Brain microvascular endothelial cell (primary cell): ENCODE measurements around the gene LRBA.

Source experiments
- DNase-seq: peaks from one replicate; pipeline ENCODE4 v3.0.0-alpha.2; 2020
- H3K27ac ChIP-seq: fragments of 250-450 bp; sonication (Bioruptor Pico); 2 replicates; pipeline ENCODE4 v1.5.1; 2020; ENCODE audit warnings: mild to moderate bottlenecking, moderate library complexity
- H3K27me3 ChIP-seq: fragments of 250-450 bp; sonication (Bioruptor Pico); replicated peaks from 2 replicates; pipeline ENCODE4 v1.5.1; 2020; ENCODE audit warnings: mild to moderate bottlenecking
- H3K36me3 ChIP-seq: fragments of 250-450 bp; sonication (Bioruptor Pico); replicated peaks from 2 replicates; pipeline ENCODE4 v1.5.1; 2020; ENCODE audit warnings: mild to moderate bottlenecking
- H3K4me3 ChIP-seq: 2 replicates; pipeline ENCODE4 v1.5.1; 2011; ENCODE audit warnings: low read depth, mild to moderate bottlenecking, control low read depth, low read length, moderate library complexity
- CTCF ChIP-seq: IDR thresholded peaks from 2 replicates; pipeline ENCODE4 v1.5.1; 2011; ENCODE audit warnings: low read depth, mild to moderate bottlenecking, moderate library complexity, low read length, control low read depth, inconsistent platforms; ENCODE audit errors: missing control alignments
- in situ Hi-C: cut with HindIII; loops from 2 replicates; pipeline ENCODE4 v1.10.0; 2017; ENCODE audit warnings: low sequenced_read_pairs, low pct_ligation_motif_present

The LRBA gene

GRCh38 chr4:150323406-150324325 lies 691.4 kb downstream of the LRBA start:
- no peak overlapping the region for H3K4me3 ChIP-seq
- in situ Hi-C loops, result loop anchor here (25.0 kb wide), 1 partner anchor 264 kb away; the partner anchor contains the start of gene MAB21L2
- DNase-seq, result peak; percentile 11
- H3K36me3 ChIP-seq, result no peaks in the 10 kb centered on the region
- H3K27me3 ChIP-seq, result no peaks in the 10 kb centered on the region
- no peak overlapping the region for H3K27ac ChIP-seq
- no peak for TF ChIP-seq CTCF

GRCh38 chr4:150322646-150323045 lies 692.4 kb downstream of the LRBA start:
- in situ Hi-C loops, result loop anchor here (25.0 kb wide), 1 partner anchor 265 kb away; the partner anchor contains the start of gene MAB21L2
- no peak overlapping the region for H3K27ac ChIP-seq
- no peaks in the 10 kb centered on the region for H3K36me3 ChIP-seq
- DNase-seq, result no peak
- H3K27me3 ChIP-seq, result no peaks in the 10 kb centered on the region
- no peak for TF ChIP-seq CTCF
- H3K4me3 ChIP-seq, result no peak overlapping the region

- H3K27me3 ChIP-seq, result no peaks in the 10 kb centered on the region
- H3K4me3 ChIP-seq, result no peak overlapping the region
- H3K36me3 ChIP-seq, result no peaks in the 10 kb centered on the region
- no peak overlapping the region for H3K27ac ChIP-seq
- no peak for DNase-seq
- TF ChIP-seq CTCF, result no peak
- in situ Hi-C loops, result loop anchor here (25.0 kb wide), 1 partner anchor 266 kb away; the partner anchor contains the start of gene MAB21L2
These were observed 694.0 kb downstream of the LRBA start for GRCh38 chr4:150321113-150321512.

GRCh38 chr4:150318971-150319370 lies 696.1 kb downstream of the LRBA start:
- DNase-seq, result no peak
- Histone ChIP-seq H3K27ac (no peak overlapping the region), H3K36me3 (no peaks in the 10 kb centered on the region), H3K27me3 (no peaks in the 10 kb centered on the region), H3K4me3 (no peak overlapping the region)
- TF ChIP-seq CTCF, result no peak
- in situ Hi-C loops, result loop anchor here (25.0 kb wide), 1 partner anchor 268 kb away; the partner anchor contains the start of gene MAB21L2

- no peaks in the 10 kb centered on the region for H3K27me3 ChIP-seq
- H3K4me3 ChIP-seq, result no peak overlapping the region
- no peak for TF ChIP-seq CTCF
- DNase-seq, result no peak
- H3K27ac ChIP-seq, result no peak overlapping the region
- H3K36me3 ChIP-seq, result no peaks in the 10 kb centered on the region
- in situ Hi-C loops, result loop anchor here (25.0 kb wide), 1 partner anchor 269 kb away; the partner anchor contains the start of gene MAB21L2
These were observed 696.6 kb downstream of the LRBA start for GRCh38 chr4:150318527-150318926.
